HL-60 (cell line): Measurements from ENCODE around the gene MYBPC1.

ENCODE experiments used
- DNase-seq, 2 experiments: peaks; one replicate each; pipeline ENCODE4 v3.0.0-alpha.2; 2010 to 2020; ENCODE audit warnings: low read depth in 1 of 2, low spot score in 1 of 2
- H3K27ac ChIP-seq: fragments of 250-450 bp; sonication (Bioruptor Pico); replicated peaks from 2 replicates; pipeline ENCODE4 v1.5.1; 2020; ENCODE audit warnings: mild to moderate bottlenecking, moderate library complexity
- H3K27me3 ChIP-seq: fragments of 250-450 bp; sonication (Bioruptor Pico); 2 replicates; pipeline ENCODE4 v1.5.1; 2021; ENCODE audit warnings: mild to moderate bottlenecking, moderate library complexity; ENCODE audit not compliant: insufficient read depth, poor library complexity, severe bottlenecking
- H3K4me3 ChIP-seq: replicated peaks from 2 replicates; pipeline ENCODE4 v1.5.1; 2011; ENCODE audit warnings: mild to moderate bottlenecking, control low read depth, low read length; ENCODE audit not compliant: insufficient read depth
- CTCF ChIP-seq: IDR thresholded peaks from one replicate; pipeline ENCODE4 v1.5.1; 2011; ENCODE audit warnings: low read length, control low read depth, inconsistent platforms; ENCODE audit not compliant: insufficient read depth
- GABPA ChIP-seq: IDR thresholded peaks from 2 replicates; pipeline ENCODE4 v1.6.1; 2012; ENCODE audit warnings: low read depth
- POLR2AphosphoS5 ChIP-seq: IDR thresholded peaks from 2 replicates; pipeline ENCODE4 v1.6.1; 2012; ENCODE audit warnings: low read depth
- REST ChIP-seq: IDR thresholded peaks from 2 replicates; pipeline ENCODE4 v1.6.1; 2012; ENCODE audit warnings: low read depth; ENCODE audit not compliant: insufficient replicate concordance
- SPI1 ChIP-seq: IDR thresholded peaks from 2 replicates; pipeline ENCODE4 v1.6.1; 2012; ENCODE audit warnings: low read depth, mild to moderate bottlenecking, borderline replicate concordance

Gene MYBPC1

GRCh38 chr12:101714877-101715444 is 120.2 kb downstream of the MYBPC1 start:
- DNase-seq, result no peak
- Histone ChIP-seq H3K27me3 (no peaks in the 10 kb centered on the region), H3K27ac (0 out of 2 replicates have a peak overlapping the region, but pooled peaks have one; percentile 9), H3K4me3 (no peak overlapping the region)
- peak; percentile 92 for TF ChIP-seq SPI1
- no peak for TF ChIP-seq POLR2AphosphoS5

DNA sequence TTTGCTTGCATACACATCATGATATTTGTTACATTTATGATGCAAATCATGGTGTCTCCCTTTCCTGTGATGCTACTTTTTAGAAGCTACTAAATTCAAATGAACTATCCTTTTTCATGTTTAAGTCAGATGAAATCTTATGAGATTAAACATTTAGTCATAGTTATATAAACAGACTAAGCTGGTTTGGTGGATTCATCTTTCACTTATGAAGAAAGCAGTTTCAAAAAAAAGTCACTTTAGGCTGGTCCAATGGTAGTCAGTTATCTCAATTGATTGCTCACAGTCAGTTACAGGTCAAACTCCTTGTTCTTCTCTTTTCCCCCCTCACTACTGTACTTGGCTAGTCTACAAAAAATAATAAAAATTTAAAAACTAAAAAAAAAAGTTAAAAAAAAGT is 124.8 kb downstream of the MYBPC1 start:
- DNase-seq, result no peak
- H3K27me3 ChIP-seq, result no peaks in the 10 kb centered on the region
- no peak overlapping the region for H3K27ac ChIP-seq
- H3K4me3 ChIP-seq, result no peak overlapping the region
- TF ChIP-seq GABPA (no peak), REST (no peak), SPI1 (no peak), POLR2AphosphoS5 (no peak)

DNA sequence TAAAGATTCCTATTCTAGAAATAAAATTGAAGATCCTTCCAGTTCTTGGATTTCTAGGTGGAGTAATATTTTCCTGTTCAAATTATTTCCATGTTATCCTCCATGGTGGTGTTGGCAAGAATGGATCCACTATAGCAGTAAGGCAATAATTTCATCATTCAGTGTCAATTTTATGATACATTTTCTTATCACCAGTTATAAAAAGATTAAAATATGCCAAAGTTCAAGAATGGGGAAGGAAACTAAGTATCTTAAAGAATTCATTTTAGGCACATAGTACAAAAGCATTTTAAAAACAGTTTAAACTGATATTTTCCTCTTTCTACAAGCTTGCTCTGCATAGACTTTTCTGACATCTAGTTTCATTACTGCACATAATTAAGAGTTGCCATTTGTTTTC is 125.3 kb downstream of the MYBPC1 start:
- TF ChIP-seq POLR2AphosphoS5 (no peak), REST (no peak), SPI1 (no peak), CTCF (no peak), GABPA (no peak)
- Histone ChIP-seq H3K27me3 (no peaks in the 10 kb centered on the region), H3K27ac (no peak overlapping the region), H3K4me3 (no peak overlapping the region)
- DNase-seq, result no peak

DNA sequence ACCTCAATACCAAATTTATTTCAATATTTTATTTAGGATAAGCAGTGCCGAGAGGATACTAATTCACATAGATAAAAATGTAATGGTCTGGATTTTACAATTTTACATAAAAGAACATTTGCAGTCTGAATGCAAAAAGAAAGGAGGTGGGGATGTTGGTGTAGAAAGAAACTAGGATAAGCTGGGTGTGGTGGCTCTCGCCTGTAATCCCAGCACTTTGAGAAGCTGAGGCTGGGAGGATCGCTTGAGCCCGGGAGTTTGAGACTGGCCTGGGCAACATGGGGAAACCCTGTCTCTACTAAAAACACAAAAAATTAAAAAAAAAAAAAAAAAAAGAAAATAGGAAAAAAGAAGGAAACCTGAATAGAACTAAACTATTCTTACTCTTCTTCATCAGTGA is 127.6 kb downstream of the MYBPC1 start:
- no peak for DNase-seq
- TF ChIP-seq GABPA (no peak), SPI1 (no peak), REST (no peak), CTCF (no peak), POLR2AphosphoS5 (no peak)
- no peaks in the 10 kb centered on the region for H3K27me3 ChIP-seq
- no peak overlapping the region for H3K27ac ChIP-seq
- no peak overlapping the region for H3K4me3 ChIP-seq
